GM19240 (cell line): Measurements from ENCODE around the gene DPP10.

Source experiments
- DNase-seq: peaks from one replicate; pipeline ENCODE4 v3.0.0; 2011; ENCODE audit warnings: low spot score; ENCODE audit not compliant: insufficient read length

DPP10 gene

GRCh38 chr2:115214050-115214449, 771.6 kb downstream of the DPP10 start:
- DNase-seq, result no peak

GRCh38 chr2:115219296-115219695, 776.9 kb downstream of the DPP10 start:
- DNase-seq, result no peak

GRCh38 chr2:115234186-115234585, 791.7 kb downstream of the DPP10 start:
- no peak for DNase-seq

- DNase-seq, result no peak
Measured at GRCh38 chr2:115234737-115235136, 792.3 kb downstream of the DPP10 start.

GRCh38 chr2:115248066-115248465, 805.6 kb downstream of the DPP10 start:
- no peak for DNase-seq

GRCh38 chr2:115277366-115277765, 834.9 kb downstream of the DPP10 start:
- DNase-seq, result no peak

GRCh38 chr2:115285416-115285815, 843.0 kb downstream of the DPP10 start:
- no peak for DNase-seq

GRCh38 chr2:115290478-115290877, 848.0 kb downstream of the DPP10 start:
- no peak for DNase-seq

GRCh38 chr2:115292742-115293141, 850.3 kb downstream of the DPP10 start:
- no peak for DNase-seq

GRCh38 chr2:115294999-115295398, 852.6 kb downstream of the DPP10 start:
- DNase-seq, result no peak

GRCh38 chr2:115297056-115297455, 854.6 kb downstream of the DPP10 start:
- no peak for DNase-seq

GRCh38 chr2:115299199-115299598, 856.8 kb downstream of the DPP10 start:
- DNase-seq, result no peak

- DNase-seq, result no peak
Measured at GRCh38 chr2:115305712-115306111, 863.3 kb downstream of the DPP10 start.

- no peak for DNase-seq
Measured at GRCh38 chr2:115314119-115314518, 871.7 kb downstream of the DPP10 start.

GRCh38 chr2:115327061-115327460, 884.6 kb downstream of the DPP10 start:
- DNase-seq, result no peak

- no peak for DNase-seq
Measured at GRCh38 chr2:115359550-115359949, 917.1 kb downstream of the DPP10 start.

GRCh38 chr2:115364093-115364492, 921.7 kb downstream of the DPP10 start:
- no peak for DNase-seq

- no peak for DNase-seq
Measured at GRCh38 chr2:115369400-115369799, 927.0 kb downstream of the DPP10 start.

- DNase-seq, result no peak
Measured at GRCh38 chr2:115374981-115375380, 932.5 kb downstream of the DPP10 start.

GRCh38 chr2:115384399-115384798, 942.0 kb downstream of the DPP10 start:
- DNase-seq, result no peak

- no peak for DNase-seq
Measured at GRCh38 chr2:115386465-115386864, 944.0 kb downstream of the DPP10 start.

GRCh38 chr2:115389024-115389423, 946.6 kb downstream of the DPP10 start:
- no peak for DNase-seq

- no peak for DNase-seq
Measured at GRCh38 chr2:115389898-115390565, 947.6 kb downstream of the DPP10 start.

GRCh38 chr2:115396579-115396978, 954.1 kb downstream of the DPP10 start:
- DNase-seq, result no peak
